MM.1S (cell line): ENCODE measurements around the gene KIRREL3.

Source experiments
- CTCF ChIP-seq: fragments of 300-600 bp; sonication (generic); IDR thresholded peaks from 2 replicates; pipeline ENCODE4 v1.5.1; 2016; ENCODE audit warnings: antibody characterized with exemption, low read length, mixed read lengths
- EZH2 ChIP-seq: fragments of 300-600 bp; sonication (generic); optimal IDR thresholded peaks from 2 replicates; pipeline ENCODE3; 2017; ENCODE audit warnings: low read depth, mild to moderate bottlenecking, antibody characterized with exemption, low read length, mixed read lengths
- EZH2phosphoT487 ChIP-seq: fragments of 300-600 bp; sonication (generic); IDR thresholded peaks from 2 replicates; pipeline ENCODE4 v1.6.1; 2018; ENCODE audit warnings: antibody characterized with exemption, low read length

GRCh38 chr11:126507646-126508045 lies 492.9 kb downstream of the KIRREL3 start:
- TF ChIP-seq CTCF: no peak
- no peak for TF ChIP-seq EZH2phosphoT487
- no peak for TF ChIP-seq EZH2
